HG03469 (cell line): ENCODE data around the gene HTR3B.
"Not testable (repeated sequence)": the region's sequence is repeated elsewhere in the genome, so short reads cannot be mapped to it uniquely, and the experiment has no call there.

Source experiments
- ATAC-seq: cut with Tn5 transposase; IDR thresholded peaks from one replicate; pipeline ENCODE4 v1.9.1; 2021; ENCODE audit warnings: mild to moderate bottlenecking, moderate library complexity, moderate number of reproducible peaks; ENCODE audit not compliant: unreplicated experiment

Gene HTR3B, protein sequence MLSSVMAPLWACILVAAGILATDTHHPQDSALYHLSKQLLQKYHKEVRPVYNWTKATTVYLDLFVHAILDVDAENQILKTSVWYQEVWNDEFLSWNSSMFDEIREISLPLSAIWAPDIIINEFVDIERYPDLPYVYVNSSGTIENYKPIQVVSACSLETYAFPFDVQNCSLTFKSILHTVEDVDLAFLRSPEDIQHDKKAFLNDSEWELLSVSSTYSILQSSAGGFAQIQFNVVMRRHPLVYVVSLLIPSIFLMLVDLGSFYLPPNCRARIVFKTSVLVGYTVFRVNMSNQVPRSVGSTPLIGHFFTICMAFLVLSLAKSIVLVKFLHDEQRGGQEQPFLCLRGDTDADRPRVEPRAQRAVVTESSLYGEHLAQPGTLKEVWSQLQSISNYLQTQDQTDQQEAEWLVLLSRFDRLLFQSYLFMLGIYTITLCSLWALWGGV

DNA sequence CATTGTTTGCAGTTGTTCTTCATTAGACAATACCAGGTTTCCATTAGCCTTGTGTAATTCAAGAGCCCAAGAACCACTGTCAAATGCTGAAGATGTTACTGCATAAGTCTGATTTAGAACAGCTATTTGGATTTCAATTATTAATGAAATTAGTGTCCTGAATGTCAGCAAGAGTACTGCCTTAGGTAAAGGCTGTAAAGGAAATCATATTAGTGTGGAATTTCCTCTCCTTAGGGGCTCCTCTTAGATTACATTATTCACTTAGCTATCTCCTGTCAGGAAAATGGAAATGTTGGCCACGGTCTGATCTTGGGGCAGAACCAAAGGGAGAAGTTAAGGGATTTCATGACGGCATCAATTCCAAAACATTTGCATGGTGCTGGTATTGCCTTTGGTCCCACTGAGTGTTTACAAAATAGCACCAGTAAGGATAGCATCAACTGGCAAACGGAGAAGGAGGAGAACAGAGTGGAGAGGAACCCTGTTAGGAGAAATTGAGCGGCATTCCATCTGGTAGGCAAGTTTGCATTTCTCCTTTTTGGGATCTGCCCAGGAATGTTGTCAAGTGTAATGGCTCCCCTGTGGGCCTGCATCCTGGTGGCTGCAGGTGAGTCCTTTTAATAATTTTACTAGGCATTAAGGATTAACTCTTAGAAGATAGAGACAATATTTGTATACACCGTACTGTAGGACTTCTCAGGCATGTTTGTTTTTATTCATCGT, at the start of gene HTR3B:
Gene HTR3B, plus strand, starts transcription at position 418 of the 723 bp plus-strand sequence. Its CDS starts 138 bp downstream, at position 556.
- ATAC-seq: no peak

DNA sequence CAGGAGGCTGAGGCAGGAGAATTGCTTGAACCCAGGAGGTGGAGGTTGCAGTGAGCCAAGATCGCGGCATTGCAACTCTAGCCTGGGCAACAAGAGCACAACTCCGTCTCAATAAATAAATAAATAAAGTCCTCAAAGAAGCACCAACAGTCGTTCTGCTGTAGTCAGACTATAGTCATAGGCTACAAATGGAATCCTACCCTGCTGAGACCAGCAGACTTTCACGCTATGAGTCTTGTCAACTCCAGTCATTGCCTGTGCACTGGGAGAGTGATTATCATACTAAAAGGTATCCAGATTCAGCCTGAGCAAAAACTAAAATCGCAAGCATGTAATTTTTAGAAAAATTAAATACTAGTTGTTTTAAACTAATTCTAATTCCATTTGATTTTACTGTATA, 48.8 kb upstream of the HTR3B start:
- no peak for ATAC-seq

DNA sequence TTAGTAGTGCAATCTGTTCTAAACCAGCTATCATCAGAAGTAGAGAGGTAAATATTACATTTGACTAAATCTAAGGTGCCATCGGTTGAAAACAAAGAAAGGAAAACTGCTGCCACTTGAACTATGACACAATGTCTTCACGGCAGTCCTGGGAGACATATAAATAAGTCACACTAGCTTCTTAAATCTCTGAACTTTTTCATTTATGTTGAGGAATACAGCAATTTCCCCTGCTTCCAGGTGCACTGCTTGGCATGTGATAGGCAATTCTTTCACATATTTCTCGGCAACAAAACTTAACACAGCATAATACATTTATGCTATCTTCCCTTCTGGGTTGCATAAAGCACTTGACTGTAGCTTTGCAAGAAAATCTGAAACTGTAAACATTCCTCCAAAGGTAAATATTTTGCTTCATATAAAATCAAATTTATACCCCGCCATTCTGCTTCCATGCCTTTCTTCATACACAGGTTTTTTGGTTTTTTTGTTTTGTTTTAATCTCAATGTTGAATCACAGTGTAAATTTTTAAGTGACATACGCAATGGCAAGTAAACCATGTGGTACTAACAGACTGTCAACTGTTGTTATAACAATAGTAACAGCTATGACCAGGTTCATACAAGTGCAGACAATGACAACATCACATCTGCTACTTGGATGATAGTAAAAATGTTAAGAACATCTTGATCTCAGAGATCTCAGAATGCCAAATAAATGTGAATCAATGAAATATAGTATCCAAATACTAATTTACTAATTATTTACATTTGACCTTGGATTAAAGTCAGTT, 47.4 kb upstream of the HTR3B start:
- ATAC-seq: no peak

DNA sequence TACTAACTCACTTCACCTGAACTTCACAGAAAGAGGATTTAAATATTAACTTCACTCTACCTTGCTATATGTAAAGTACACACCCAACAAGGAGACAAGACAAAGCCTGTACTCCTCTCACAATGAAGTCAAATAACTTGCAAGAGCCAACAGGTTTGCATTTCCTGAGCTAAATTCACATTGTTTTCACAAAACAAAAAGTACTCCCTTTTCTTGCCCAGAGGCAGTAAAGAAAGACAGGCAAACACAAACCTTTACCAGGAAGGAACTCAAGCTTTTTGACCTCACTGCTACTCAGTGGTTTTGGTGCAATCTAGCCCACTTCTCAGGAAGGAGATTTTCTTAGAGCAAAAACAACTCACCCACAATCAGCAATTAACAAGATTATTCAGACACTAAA, 44.9 kb upstream of the HTR3B start:
- ATAC-seq: no peak

DNA sequence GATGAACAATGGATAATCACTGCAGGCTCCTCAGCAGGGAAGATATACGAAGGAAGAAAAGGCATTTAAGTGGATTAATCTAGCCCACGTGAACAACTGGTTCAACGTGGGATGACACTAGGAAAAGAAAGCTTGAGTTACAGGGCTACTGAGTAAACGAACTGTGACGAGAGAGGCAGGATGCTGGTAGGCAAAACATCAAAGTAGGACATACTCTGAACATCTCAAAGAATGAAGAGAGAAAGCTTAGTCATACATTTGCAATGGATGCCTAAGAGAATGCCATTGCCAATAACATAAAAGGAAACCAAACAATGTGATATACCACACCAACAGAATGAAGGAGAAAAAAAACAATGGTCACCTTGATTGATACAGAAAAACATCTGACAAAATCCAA, 42.2 kb upstream of the HTR3B start:
- no peak for ATAC-seq

DNA sequence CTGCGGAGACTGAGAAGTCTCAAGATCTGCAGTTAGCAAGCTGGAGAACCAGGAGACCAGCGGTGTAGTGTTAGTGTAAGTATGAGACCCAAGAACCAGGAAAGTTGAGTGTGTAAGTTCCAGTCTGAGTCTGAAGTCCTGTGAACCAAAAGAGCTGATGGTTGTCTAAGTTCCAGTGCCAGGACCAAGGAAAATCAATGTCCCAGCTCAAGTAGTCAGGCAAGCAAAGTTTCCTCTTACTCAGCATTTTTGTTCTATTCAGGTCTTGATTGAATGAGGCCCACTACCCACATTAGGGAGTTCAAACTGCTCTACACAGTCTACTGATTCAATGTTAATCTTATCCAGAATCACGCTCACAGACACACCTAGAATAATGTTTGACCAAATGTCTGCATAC, 40.2 kb upstream of the HTR3B start:
- ATAC-seq: no peak

DNA sequence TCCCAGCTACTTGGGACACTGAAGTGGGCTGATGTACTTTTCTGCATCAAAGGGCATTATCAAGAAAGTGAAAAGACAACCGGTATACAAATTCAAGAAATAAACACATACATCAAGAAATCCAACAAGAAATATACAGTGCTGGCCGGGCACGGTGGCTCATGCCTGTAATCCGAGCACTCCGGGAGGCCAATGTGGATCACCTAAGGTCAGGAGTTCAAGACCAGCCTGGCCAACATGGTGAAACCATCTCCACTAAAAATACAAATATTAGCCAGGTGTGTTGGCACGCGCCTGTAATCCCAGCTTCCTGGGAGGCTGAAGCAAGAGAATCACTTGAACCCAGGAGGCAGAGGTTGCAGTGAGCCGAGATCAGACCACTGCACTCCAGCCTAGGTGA, 38.7 kb upstream of the HTR3B start:
- ATAC-seq: no peak

DNA sequence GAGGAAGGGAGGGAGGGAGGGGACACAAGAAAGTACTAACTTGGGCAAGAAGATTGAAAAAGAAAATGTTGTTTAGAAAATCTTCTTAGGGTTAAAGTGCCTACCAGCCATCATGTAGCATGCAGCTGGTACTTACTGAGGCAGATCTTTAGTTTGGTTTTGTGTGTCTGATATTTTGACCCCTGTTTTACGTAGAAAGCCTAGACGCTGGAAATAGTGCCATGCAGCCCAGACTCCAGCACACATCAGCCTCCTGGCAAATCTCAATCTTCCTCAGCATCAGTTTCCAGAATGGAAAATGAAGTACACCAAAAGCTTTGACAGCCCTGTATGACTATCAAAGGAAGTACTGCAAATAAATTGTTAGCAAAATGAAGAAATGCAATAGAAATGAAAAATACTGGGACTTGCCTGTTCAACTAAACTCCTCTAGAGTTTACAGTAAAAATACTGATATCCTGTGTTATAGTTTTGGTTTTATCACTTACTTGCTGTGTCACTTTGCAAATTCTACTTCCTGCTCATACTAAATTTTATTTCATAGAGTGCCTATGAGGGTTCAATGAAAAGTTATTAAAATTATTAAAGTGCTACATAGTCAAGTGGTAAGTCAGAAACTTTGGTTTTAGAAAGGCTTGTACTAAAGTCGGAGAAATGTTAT, 36.6 kb upstream of the HTR3B start:
- ATAC-seq: no peak

DNA sequence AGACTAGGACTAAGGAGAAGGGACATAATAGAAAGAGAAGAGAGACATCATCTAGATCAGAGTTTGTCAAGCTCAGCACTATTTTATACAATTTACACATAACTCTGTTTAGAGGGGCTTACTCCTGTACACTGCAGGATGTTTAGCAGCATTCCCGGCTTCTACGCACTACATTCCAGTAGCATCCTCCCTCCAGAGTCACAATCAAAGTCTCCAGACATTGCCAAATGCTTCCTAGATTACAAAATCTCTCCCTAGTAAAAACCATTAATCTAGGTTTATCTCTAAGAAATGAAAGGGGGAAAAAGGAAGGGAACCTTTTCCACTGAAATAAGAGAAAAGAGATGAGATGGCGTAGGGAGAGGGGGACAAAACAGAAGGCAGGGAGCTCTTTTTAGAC, 33.3 kb upstream of the HTR3B start:
- no peak for ATAC-seq

DNA sequence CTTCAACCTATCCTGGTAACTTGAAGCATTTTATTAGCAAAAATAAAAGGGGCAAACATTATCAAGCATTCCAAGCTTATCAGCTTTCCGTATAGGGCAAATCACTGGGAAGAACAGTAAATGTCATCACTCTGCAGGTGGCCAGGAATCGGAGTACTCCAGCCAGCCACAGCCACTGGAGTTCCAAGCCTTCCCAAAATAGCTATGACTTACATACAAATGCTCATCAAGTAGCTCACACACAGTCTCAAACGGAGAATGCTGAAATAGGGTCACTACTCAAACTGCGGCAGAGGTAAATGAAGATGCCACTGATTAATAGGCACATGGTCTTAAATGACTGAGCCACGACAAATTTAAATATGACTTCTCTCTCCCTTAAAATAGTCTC, 31.4 kb upstream of the HTR3B start:
- ATAC-seq: no peak

DNA sequence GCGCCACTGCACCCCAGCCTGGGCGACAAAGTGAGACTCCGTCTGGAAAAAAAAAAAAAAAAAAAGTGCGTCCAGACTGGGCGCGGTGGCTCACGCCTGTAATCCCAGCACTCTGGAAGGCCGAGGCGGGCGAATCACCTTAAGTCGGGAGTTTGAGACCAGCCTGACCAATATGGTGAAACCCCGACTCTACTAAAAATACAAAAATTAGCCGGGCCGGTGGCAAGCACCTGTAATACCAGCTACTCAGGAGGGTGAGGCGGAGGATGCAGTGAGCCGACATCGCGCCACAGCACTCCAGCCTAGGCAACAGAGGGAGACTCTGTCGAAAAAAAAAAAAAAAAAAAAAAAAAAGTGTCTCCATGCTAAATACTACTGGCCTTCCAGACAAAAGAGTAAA, 30.5 kb upstream of the HTR3B start:
- ATAC-seq: no peak

DNA sequence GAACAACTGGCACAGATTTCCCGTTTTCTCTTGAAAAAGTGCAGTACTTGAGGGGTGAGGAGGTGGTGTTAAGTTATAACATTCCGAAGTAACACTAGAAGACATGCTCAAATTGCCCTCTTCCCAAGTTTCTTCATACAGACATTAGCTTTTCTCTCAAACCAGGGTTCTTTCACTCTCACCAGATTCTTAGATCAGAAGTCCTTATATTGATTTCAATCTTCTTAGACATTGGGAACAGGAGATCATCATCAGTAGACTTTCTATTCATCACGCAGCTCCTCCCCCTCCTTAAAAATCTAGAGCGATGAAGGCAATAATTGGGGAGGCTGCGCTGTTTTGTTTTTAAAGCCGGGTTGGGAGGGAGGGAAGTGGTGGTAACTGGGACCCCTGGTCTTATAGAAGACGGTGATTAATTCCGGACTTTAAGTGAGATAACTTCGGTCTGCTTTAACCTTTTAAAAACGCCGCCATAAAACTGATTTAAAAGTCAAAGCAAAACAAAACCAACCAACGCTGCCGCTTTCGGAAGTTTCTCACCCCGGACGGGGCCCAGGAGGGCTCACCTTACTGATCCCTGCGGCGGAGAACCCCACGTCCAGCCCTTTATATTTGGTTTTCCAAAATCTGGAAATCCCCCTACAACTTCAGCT, 29.9 kb upstream of the HTR3B start:
- ATAC-seq: no peak

DNA sequence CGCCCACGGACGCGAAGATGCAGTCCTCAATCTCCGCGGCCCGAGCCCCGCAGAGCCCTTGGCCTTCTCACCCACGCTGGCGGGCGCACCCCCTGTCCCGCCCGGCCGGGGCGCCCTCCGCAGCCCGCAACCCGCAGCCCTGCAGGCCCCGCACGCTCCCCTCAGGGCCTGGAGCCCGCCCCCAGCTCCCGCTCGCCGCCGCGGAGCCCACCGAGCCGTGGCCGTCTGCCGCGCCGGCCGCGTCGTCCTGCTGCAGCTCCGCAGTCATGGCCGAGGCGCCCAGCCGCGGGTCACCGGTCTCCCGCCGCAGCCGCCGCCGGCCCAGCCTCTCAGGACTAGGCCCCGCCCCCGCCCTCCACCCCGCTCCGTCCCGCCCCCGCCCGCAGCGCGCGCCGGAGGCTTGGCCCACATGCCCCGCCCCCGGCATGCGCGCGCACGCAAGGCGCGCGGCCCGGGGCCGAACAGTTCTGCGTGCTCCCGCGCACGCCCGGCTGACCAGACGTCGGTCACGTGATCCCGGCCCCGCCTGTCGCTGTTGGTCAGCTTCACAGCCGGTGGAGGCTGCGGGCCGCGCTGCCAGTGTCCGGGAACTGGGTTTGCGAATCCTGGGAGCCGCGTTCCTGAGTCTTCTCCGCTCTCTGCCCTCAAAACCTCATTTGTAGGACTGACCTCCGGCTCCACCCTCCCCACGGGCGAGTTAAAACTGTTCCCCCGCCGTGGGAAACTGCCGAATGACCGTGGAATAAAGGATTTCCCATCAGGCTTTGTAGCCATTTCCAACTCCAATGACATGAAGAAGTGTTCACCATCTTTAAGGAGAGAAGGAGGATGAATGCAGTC, 29.1 kb upstream of the HTR3B start, which contains the start of gene USP28:
Gene USP28, minus strand, starts transcription at position 339 of the 840 bp plus-strand sequence. Its CDS starts 71 bp downstream, at position 268.
- ATAC-seq: peak; percentile 65

DNA sequence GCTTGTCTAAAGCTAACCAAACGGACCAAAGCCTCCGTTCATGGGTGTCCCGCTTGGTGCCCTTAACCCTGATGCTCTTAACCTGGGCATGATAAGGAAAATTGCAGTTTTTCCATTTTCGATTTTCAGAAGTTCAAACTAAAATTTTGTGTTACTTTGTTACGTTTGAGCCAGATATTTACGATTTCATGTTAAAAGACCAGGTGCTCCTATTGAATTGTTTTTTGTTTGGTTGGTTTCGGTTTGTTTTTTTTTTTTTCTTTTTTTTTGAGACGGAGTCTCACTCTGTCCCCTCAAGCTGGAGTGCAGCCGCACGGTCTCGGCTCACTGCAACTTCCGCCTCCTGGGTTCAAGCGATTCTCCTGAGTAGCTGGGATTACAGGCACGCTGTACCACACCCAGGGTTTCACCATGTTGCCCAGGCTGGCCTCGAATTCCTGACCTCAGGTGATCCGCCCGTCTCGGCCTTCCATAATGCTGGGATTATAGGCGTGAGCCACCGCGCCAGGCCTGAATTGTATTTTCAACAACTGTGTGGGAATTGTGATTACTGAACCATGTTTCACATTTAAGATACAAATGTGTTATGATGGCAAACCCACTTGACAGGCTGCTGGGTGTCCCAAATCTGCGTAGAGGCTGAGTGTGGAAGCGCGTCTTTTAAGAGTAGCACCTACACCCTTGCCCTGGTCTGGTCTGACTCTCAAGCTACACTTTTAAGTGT, 28.4 kb upstream of the HTR3B start:
- no peak for ATAC-seq

DNA sequence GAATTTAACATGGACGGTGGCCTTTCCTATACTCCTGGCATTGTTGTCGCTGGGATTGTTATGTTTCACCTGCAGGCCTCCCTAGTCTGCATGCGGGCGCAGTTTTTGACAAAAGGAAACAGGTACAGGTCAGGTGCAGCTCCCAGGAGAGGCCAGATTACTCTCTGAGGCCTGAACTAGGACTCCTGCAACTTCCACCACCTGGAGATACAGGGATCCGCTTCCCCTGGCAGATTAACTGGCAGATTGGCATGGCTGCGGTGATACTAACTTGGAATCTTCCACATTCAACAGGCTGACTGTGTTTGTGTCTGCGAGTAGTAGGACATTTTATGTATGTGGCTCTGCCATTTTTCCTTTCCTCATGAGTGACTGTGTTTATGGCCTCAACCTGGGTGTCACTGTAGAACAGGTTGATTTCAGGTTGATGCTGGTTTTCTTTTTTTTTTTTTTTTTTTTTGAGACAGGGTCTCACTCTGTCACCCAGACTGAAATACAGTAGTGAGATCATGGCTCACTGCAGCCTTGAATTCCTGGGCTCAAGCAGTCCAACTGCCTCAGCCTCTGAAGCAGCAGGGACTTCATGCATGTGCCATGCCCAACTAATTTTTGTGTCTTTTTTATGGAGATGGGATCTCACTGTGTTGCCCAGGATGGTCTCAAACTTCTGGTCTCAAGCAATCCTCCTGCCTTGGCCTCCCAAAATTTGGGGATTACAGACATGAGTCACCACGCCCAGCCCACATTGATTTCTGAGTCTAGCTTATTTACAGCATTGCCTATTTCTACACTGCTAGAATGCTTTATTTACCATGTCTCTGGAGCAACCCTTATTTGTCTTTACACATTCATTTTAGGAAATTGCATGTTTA, 27.6 kb upstream of the HTR3B start:
- ATAC-seq: no peak

DNA sequence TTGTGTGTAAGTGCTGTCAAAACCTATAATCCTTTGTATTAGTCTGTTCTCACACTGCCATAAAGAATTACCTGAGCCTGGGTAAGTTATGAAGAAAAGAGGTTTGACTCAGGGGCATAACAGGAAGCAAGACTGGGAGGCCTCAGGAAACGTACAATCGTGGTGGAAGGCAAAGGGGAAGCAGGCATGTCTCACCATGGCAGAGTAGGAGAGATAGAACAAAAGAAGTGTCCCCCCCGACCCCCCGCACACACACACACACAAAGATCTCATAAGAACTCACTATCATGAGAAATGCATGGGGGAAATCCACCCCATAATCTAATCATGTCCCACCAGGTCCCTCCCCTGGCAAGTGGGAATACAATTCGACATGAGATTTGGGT, 26.9 kb upstream of the HTR3B start:
- ATAC-seq: no peak

DNA sequence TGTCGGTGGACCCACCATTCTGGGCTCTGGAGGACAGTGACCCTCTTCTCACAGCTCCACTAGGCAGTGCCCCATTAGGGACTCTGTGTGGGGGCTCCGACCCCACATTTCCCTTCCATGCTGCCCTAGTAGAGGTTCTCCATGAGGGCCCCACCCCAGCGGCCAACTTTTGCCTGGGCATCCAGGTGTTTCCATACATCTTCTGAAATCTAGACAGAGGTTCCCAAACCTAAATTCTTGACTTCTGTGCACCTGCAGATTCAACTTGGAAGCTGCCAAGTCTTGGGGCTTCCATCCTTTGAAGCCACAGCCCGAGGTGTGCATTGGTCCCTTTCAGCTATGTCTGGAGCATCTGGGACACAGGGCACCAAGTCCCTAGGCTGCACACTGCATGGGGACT, 25.1 kb upstream of the HTR3B start:
- not testable (repeated sequence) for ATAC-seq

DNA sequence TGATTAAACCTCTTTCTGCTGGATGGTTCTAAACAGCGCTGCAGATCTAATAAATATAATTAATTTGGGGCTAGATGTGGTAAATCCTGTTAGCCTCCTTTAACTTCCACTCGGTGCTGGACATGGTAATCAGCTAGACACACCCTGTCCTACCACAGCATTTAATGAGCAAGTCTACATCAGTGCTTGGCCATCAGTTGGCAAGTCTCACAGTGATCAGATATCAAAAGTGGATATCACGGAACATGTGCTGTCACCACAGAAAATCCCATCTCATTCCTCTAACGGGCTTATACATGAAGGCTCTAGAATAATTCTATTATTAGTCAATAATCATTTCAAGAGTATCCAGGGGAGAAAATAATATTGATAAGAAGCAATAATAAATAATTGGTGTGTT, 23.6 kb upstream of the HTR3B start:
- no peak for ATAC-seq
